ENCODE results near the gene RNF19B. TPM values are rescaled to one million over a fixed set of nuclear protein-coding genes. Genes with fewer than 3 reads are reported as not detected.

Gene RNF19B
- total RNA-seq, 1 experiment from 2014 or later: 15.0 TPM

GRCh38 chr1:33009561-33009960 is 45.0 kb upstream of the RNF19B start:
- H2BK20ac ChIP-seq (ENCODE audit: low read depth, low read length, poor library complexity, severe bottlenecking): no peak overlapping the region
- H3K4me1 ChIP-seq (ENCODE audit: insufficient read depth, low read length): no peaks in the 10 kb centered on the region
- H3K27me3 ChIP-seq (ENCODE audit: insufficient read depth, low read length): no peaks in the 10 kb centered on the region
- H3K23ac ChIP-seq (ENCODE audit: insufficient read length, low read depth, low read length): no peak overlapping the region
- no peaks in the 10 kb centered on the region for H3K79me1 ChIP-seq (ENCODE audit: insufficient read depth, low read depth, low read length, poor library complexity, severe bottlenecking)
- H2BK12ac ChIP-seq (ENCODE audit: insufficient read length, low read depth, low read length): no peak overlapping the region
- H3K4me2 ChIP-seq (ENCODE audit: insufficient read depth, insufficient read length, low read length): no peak overlapping the region
- Mint-ChIP-seq H3K9me3 (no peaks in the 10 kb centered on the region), H3K36me3 (ENCODE audit: insufficient read depth in 1 of 3, low read depth in 3 of 3) (peaks cover 33 to 76% (median 59%) of the 10 kb centered on the region in 3 experiments; a peak in 6 of 7 replicates), H3K4me3 (no peak overlapping the region), H3K4me1 (peaks cover 15 to 16% of the 10 kb centered on the region in 2 experiments), H3K27me3 (ENCODE audit: low read depth) (no peaks in the 10 kb centered on the region; the same call in 1 of the 2 replicates), H3K27ac (no peak overlapping the region)
- no peak overlapping the region for H3K14ac ChIP-seq (ENCODE audit: insufficient read depth, low read length)
- no peak overlapping the region for H3K9ac ChIP-seq (ENCODE audit: extremely low read depth, insufficient read length, low read length)
- no peak overlapping the region for H4K91ac ChIP-seq (ENCODE audit: insufficient read length, low read depth, low read length)
- TF ChIP-seq CTCF (conservative IDR thresholded peaks at IDR 0.05): no peak
- H2BK5ac ChIP-seq (ENCODE audit: insufficient read length, low read length): no peak overlapping the region
- DNase-seq: no peak
- no peak overlapping the region for H2AFZ ChIP-seq (ENCODE audit: low read length)
- H4K20me1 ChIP-seq (ENCODE audit: control insufficient read depth, insufficient read depth, insufficient read length): no peaks in the 10 kb centered on the region
- H3T11ph ChIP-seq (ENCODE audit: low read length): no peak overlapping the region
- H2AK5ac ChIP-seq (ENCODE audit: insufficient read length, low read length): no peak overlapping the region
- no peak overlapping the region for H3K27ac ChIP-seq (ENCODE audit: insufficient read length, low read depth, low read length)
- no peaks in the 10 kb centered on the region for H3K23me2 ChIP-seq (ENCODE audit: insufficient read length, low read depth, low read length, poor library complexity, severe bottlenecking)
- H3K56ac ChIP-seq (ENCODE audit: insufficient read length, low read depth, low read length): no peak overlapping the region
- no CpG with 5 or more reads among the region's 1 CpG for WGBS (ENCODE audit: extremely low coverage, insufficient read length, low lambda C conversion rate)
- no peak overlapping the region for H3K4ac ChIP-seq (ENCODE audit: low read depth, low read length)
- no peak overlapping the region for H3K18ac ChIP-seq (ENCODE audit: insufficient read length, low read depth, low read length)
- H3K9me3 ChIP-seq (ENCODE audit: control insufficient read depth, low read depth, low read length): no peaks in the 10 kb centered on the region
- H2BK120ac ChIP-seq (ENCODE audit: low read depth, low read length, poor library complexity, severe bottlenecking): no peak overlapping the region
- H2BK15ac ChIP-seq (ENCODE audit: low read depth, low read length): no peak overlapping the region
- no peak overlapping the region for H4K8ac ChIP-seq (replicated peaks; ENCODE audit: insufficient read length, low read depth, low read length)
- H3K79me2 ChIP-seq (ENCODE audit: insufficient read depth, low read length): no peaks in the 10 kb centered on the region
- no peak overlapping the region for H4K5ac ChIP-seq (ENCODE audit: insufficient read length, low read depth, low read length)

All from H9 (cell line).